GM19372 (cell line): Measurements from ENCODE around the gene BCAN.

Experiments used
- ATAC-seq: cut with Tn5 transposase; IDR thresholded peaks from one replicate; pipeline ENCODE4 v1.9.1; 2021; ENCODE audit warnings: mild to moderate bottlenecking, low read depth, moderate library complexity; ENCODE audit not compliant: unreplicated experiment

BCAN gene

GRCh38 chr1:156673387-156674121, 31.6 kb downstream of the BCAN start:
- no peak for ATAC-seq

- no peak for ATAC-seq
Observed at GRCh38 chr1:156675210-156676113, 33.5 kb downstream of the BCAN start.

DNA sequence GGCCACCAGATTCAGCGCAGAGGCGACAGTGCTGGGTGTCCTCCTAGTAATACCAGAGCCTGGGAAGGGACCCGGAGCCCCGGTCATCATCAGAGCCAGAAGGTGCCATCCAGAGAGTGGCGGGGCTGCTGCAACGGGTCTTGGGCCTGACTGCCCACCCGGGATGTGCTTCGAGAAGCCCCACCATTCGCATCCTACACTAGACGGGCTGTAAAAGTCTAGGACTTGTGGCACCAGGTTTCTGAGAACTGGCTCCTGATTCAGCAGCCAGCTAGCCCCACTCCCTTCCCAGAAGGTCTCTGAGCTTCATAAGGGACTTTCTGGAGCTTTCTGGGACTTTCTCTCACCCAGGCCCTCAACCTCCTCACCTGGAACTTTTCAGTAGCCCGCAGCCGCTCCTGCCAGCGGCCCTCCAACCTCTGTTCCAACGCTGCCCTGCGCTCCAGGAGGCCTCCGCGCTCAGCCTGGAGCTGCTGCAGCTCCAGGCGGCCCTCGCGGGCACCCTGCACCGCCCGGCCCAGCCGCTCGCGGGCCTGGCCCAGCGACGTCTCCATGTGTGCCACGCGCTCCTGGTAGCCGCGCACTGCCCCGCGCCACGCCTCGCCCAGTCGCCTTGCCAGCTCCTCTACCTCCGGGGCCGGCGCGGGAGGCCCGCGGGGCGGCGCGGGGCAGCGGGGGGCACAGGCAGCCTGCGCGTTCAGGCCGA, 34.4 kb downstream of the BCAN start:
- no peak for ATAC-seq

DNA sequence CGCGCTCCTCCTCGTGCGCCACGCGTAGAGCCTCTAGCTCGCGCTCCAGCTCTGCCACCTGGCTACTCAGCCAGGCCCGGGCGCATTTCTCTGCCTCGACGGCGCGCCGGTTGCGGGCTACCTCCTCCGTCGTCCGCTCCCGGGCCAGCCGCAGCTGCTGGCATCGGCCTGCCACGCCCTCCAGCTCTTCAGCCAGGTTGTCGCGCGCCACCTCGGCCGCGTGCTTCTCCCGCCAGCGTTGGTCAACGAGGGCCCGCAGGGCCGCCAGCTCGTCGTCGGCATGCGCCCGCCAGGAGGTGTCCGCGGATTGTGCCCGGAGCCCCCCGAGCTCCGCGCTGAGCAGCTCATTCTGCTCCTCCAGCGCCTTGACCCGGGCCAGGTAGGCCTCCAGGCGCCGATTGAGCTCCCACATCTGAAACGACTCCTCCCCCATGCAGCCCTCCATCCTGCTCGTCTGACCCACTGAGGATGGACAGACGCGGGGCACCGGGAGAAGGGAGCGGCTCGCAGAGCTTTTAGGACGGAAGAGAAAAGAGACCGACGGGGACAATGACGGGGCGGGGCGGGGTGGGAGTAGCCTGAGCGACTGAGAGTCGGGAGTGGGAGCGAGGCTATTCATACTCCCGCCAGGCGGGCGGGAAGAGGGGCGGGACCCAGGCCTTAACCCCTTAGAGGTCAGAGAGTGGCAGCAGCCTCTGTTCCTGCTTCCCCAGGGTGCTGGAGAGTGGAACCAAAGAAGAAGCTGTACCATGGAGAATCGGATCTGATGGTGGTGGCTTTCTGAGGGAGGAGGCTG, 35.1 kb downstream of the BCAN start, which contains the start of gene NES:
Gene NES (minus strand): TSS at position 588 of the 796 bp plus-strand sequence. CDS start 143 bp downstream, at position 445.
- ATAC-seq, result no peak

DNA sequence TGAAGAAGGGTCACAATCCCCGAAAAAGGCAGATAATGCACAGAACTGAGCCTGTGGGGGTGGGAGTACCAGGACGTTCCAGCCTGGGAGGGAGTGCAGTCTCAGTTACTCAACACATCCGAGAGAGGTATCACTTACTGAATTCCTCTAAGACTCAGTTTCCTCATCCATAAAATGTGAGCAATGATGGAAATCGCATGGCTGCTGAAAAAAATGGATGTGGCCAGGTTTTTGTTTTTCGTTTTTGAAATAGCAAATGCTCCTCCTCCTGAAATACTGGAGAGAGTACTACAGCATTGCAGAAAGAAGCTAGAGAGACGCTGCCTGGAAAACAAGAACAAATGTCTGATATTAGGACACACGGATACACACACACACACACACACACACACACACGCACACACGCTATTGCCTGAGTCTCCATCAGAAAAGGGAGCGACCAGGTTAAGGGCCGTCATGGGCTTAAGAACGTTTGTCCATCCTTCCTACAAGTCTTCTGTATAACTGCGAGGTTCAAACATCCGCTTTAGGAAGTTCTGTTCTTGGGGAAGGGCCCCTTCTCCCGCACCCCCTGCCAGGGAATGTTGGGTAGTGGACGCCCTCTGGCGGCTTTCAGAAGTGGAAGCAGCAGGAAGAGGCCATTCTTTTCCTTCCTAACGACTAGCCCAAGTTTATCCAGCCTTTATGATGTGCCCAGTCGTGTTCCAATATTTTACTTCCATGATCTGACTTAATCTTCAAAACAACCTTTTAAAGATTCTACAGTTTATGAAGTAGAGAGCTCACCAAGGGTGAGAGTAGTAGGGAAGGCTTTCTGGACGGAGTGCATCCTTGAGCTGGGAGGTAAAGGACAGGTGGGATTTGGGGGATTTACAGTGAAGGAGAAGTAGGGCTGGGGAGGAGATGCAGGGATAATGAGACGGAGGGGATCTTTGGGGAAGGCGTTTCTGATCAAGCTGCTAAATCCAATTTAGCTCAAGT, 36.0 kb downstream of the BCAN start:
- ATAC-seq, result no peak

- no peak for ATAC-seq
Observed at GRCh38 chr1:156680056-156680455, 38.1 kb downstream of the BCAN start.

DNA sequence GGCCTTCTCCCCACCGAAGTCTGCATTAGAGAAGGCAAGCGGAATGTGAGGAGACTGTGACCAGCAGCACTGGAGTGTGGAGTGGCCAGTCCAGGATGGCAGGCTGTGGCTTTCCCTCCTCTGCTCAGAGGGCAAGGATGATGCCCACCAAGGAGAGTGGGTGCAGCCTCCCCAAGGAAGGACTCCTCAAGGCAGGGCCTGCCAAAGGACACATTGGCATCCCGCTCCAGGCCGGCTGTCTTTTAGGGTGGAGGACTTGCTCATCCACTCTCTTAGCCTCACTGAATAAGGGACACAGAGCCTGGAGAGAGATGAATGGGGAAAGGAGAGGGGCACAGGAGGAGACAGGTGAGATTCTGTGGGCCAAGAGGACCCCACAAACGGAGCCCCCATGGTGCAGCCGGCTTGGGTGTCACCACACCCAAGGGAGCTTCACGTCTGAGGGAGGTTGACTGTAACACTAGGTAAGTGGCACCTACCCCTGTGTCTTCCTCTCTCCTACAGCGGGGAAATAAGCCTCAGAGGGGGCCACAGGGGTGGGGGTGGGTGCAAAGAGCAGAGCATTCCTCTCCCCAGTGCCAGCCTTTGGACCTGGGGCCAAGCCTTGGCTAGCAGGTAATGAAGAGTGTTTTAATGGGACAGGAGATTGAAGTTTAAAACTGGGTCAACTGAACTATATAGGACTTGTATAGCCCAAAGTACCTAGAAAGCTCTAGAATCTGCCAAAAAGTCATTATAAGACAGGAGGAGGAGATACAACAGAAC, 39.5 kb downstream of the BCAN start:
- ATAC-seq, result no peak

DNA sequence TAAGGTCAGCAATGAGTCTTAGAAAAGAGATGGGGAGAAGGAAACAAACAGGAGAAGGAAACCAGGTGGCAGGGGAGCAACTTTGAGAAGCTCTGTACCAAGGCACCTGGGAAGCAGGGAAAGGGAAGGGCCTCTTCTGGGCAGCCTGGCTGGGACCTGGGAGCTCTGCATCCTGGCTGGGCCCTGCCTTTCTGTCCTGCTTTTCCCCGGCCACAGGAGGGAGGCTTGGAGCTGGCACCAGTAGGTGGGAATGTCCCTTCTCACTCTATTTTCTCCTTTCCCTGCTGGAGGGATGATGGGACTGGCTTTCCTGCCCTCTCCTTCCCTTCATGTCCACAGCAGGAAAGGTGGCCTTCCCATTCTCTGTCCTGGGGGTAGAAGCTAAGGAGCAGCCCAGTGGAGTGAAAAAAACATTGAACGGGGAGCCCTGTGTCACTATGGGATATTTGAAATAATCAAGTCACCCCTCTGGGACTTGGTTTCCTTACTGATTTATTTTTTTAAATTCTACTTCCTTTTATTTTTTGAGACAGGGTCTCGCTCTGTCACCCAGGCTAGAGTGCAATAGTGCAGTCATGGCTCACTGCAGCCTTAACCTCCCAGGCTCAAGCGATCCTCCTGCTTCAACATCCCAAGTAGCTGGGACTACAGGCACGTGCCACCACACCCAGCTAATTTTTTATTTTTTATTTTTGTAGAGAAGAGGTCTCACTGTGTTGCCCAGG, 40.4 kb downstream of the BCAN start:
- no peak for ATAC-seq

DNA sequence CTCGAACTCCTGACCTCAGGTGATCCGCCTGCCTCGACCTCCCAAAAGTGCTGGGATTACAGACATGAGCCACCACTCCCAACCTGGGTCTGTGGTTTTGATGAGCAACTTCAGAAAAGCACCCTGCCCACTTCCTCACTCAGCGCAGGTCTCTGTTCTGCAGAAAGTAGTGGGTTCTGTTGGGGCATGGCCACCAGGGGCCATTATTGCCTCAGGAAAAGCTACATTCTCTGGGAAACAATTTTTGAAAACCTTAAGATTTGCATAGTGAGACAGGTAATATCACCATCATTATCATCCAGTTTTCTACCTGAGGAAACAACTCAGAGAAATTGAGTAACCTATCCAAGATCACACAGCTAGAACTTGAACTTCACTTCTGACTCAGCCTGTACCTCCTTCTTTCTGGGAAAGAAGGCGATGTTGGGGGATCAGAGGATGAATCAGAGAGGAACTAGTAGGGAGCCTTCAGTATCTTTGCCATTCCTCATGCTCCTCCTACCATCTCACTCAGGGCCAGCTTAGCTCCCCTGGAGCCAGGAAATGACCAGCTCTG, 42.4 kb downstream of the BCAN start:
- no peak for ATAC-seq

GRCh38 chr1:156689035-156689952, 47.4 kb downstream of the BCAN start:
- no peak for ATAC-seq

DNA sequence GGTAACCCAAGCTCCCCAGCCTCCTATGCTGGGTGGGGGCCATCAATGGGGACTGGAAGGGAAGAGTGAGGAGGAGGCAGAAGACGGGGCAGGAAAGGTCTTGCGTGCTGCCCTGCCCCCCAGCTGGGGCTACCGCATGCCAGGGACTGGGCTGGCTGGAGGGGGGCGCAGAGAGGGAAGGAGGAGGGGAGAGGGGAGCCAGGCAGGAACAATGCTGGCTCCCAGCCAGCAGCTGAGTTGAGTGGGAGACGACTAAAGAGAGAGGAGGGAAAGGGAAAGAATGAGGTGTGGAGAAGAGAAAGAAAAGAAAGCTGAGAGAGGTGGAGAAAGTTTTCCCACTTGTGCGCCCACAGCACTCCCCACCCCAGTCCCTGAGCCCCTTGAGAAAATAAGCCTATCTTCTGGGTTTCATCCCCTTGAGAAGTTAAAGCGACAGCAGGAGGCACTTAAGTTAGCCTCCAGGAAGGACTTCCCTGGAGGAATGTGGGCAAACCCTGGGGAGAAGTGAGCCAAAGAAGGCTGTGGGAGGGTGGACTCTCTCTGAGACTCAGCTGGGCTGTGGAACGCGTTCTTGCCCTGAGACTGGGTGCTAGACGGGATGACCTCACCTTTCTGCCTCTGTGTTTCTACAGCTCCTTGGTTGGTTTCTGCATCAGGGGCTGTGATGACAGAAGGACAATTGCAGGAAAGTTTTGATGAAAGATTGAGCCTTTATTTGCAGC, 48.2 kb downstream of the BCAN start:
- no peak for ATAC-seq

DNA sequence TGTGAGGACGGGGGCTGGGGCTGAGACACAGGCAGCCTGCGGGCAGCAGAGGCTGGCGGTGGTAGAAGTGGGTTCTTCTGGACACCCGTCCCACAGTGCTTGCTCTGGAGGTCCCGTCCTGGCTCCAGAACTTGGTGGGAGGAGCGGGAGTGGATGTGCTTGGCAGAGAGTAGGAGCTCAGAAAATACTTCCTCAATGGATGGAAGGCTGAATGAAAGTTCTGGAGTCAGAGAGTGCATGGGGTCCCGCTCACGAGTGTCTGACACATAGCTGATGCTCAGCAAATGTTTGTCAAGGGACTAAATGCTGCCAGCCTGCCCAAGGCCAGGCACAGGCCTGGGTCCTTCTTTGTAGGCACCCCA, 48.7 kb downstream of the BCAN start:
- ATAC-seq, result no peak

- ATAC-seq, result no peak
Observed at GRCh38 chr1:156691191-156691590, 49.3 kb downstream of the BCAN start.

DNA sequence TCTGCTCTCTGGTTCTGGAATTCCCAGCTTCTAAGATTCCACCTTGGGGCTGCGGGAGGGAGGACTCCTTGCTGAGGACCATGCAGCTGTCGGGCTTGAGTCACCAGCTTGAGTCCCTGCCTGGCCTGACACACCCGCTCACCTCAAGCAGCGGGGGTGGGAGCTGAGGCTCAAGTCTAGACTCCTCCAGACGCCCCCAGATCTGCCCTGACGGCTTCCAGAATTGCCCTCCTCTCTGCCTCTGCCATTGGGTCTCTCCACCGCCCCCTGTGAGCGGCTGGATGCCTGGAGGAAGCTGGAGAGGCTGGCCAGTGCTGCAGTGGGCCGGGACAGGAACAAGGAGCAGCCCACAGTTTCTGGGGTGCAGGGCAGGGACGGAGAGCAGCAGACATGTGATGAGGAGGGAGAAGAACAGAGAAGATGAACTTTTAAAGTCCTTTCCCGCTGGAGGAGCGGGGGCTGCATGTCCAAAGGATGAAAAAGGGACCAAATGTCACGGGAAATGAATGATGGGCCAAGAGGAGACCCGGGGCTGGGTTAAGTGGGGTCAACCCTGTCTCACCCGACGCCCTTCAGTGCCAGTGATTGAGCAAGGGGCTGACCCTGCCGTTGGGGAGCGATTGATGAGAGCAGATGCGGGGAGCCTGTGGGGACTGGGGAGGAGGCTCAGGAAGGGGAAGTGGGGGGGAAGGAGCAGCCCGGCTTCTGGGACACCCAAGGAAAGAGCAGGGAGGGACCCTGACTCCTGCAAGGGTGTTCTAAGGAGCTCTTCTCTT, 49.9 kb downstream of the BCAN start:
- ATAC-seq, result no peak

DNA sequence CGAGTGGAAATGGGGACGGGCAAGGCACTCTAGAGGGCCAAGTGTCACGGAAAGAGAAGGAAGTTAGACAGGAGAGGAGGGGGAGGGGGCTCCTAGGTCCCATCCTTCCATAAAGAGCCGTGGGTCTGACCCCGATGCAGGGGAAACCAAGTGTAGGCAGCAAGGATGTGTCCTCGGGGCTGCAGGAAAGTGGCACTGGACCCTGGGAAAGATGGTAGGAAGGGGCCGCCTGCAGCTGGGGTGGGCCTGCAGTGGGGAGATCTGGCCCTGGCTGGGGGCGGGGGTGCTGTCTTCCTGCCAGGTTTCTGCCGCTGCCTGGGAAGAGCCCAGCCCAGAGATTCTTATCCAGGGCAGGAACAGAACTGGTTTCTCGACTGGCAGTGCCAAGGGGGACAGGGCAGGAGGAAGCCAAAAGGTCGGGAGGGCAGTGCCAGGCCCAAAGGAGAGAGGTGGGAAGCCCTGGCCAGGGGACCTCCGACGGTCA, 50.6 kb downstream of the BCAN start:
- no peak for ATAC-seq
